Hepatocyte (in vitro differentiated cells): Measurements from ENCODE around the gene NOD2. TPM values are rescaled to one million over a fixed set of nuclear protein-coding genes. Genes with fewer than 3 reads are reported as not detected.

ENCODE experiments used
- DNase-seq: peaks from one replicate; pipeline ENCODE4 v3.0.0-alpha.2; 2016; ENCODE audit warnings: low spot score
- H2AFZ ChIP-seq: fragments of 200-600 bp; sonication (generic); 2 replicates; pipeline ENCODE4 v1.6.0; 2016; ENCODE audit warnings: antibody characterized with exemption, mild to moderate bottlenecking
- H3K27ac ChIP-seq: fragments of 200-600 bp; sonication (generic); 2 replicates; pipeline ENCODE4 v1.5.1; 2016; ENCODE audit warnings: mild to moderate bottlenecking
- H3K27me3 ChIP-seq: fragments of 200-600 bp; sonication (generic); 2 replicates; pipeline ENCODE4 v1.6.1; 2016
- H3K36me3 ChIP-seq: fragments of 200-600 bp; sonication (generic); replicated peaks from 2 replicates; pipeline ENCODE4 v1.5.1; 2016; ENCODE audit warnings: low read depth; ENCODE audit not compliant: insufficient read depth
- H3K4me1 ChIP-seq: fragments of 200-600 bp; sonication (generic); 2 replicates; pipeline ENCODE4 v1.5.1; 2016; ENCODE audit warnings: mild to moderate bottlenecking, moderate library complexity; ENCODE audit not compliant: insufficient read depth
- H3K4me2 ChIP-seq: fragments of 200-600 bp; sonication (generic); 2 replicates; pipeline ENCODE4 v1.6.0; 2016
- H3K4me3 ChIP-seq: fragments of 200-600 bp; sonication (generic); 2 replicates; pipeline ENCODE4 v1.5.1; 2016; ENCODE audit warnings: mild to moderate bottlenecking
- H3K79me2 ChIP-seq: fragments of 200-600 bp; sonication (generic); 2 replicates; pipeline ENCODE4 v1.6.0; 2017; ENCODE audit warnings: mild to moderate bottlenecking
- H3K9me2 ChIP-seq: fragments of 200-600 bp; sonication (generic); replicated peaks from 2 replicates; pipeline ENCODE4 v1.6.0; 2017; ENCODE audit warnings: mild to moderate bottlenecking; ENCODE audit not compliant: insufficient read depth
- H3K9me3 ChIP-seq: fragments of 200-600 bp; sonication (generic); 2 replicates; pipeline ENCODE4 v1.5.1; 2016; ENCODE audit warnings: low read depth, mild to moderate bottlenecking
- H4K20me1 ChIP-seq: fragments of 200-600 bp; sonication (generic); 2 replicates; pipeline ENCODE4 v1.6.0; 2016; ENCODE audit warnings: mild to moderate bottlenecking; ENCODE audit not compliant: insufficient read depth, poor library complexity, severe bottlenecking
- EZH2 ChIP-seq: fragments of 200-600 bp; sonication (generic); IDR thresholded peaks from 2 replicates; pipeline ENCODE4 v1.6.1; 2016; ENCODE audit warnings: antibody characterized with exemption, mild to moderate bottlenecking, borderline replicate concordance
- EZH2phosphoT487 ChIP-seq: fragments of 200-600 bp; sonication (generic); IDR thresholded peaks from one replicate; pipeline ENCODE4 v1.6.1; 2018; ENCODE audit warnings: antibody characterized with exemption, mild to moderate bottlenecking, low read depth, moderate library complexity; ENCODE audit not compliant: unreplicated experiment, severe bottlenecking
- WGBS: methylation state at CpG from one replicate; pipeline ENCODE4 v1.1.6; 2016; ENCODE audit warnings: low lambda C conversion rate; ENCODE audit errors: missing lambda C conversion rate; 5-methylcytosine and 5-hydroxymethylcytosine counted together
- polyA plus RNA-seq: library from polyadenylated mRNA; unstranded; fragments of >200 nt; fragmentation: Nextera tagmentation; extraction: Ambion mirVana; gene quantifications from 2 replicates; pipeline ENCODE4 v1.2.1, GENCODE V29; 2016
- total RNA-seq: library from RNA; depleted of rRNA; stranded (reverse); fragments of >200 nt; gene quantifications from 2 replicates; pipeline ENCODE4 v1.2.3, GENCODE V29; 2014
- TF ChIP-seq, protein P1 (sequence below): fragments of 200-600 bp; sonication (generic); IDR thresholded peaks from 2 replicates; pipeline ENCODE4 v1.5.1; 2016; ENCODE audit warnings: antibody characterized with exemption, mild to moderate bottlenecking; ENCODE audit not compliant: poor library complexity

NOD2 gene
- total and polyA plus RNA-seq, 2 experiments from 2014 or later: 0.13 TPM; not detected in 1

DNA sequence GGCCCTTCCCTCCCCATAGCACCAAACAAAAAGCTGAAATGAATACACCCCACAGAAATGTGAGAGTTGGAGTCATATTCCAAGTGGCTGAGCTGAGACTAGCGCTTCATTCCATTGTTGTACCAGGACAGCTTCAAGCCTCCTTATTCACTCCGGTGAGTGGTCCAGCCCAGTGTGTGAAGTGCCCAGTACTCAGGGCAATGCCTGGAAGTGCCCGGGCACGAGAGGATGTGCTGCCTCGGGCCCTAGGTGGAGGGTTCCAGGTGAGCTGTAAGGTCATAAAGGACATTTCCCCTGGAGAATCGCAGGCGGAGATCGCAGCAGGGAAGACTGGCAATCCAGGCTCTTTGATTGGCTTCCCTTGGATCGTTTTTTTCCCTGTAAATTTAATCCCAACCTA lies 43.0 kb downstream of the NOD2 start:
- H3K36me3 ChIP-seq: no peaks in the 10 kb centered on the region
- no peaks in the 10 kb centered on the region for H4K20me1 ChIP-seq
- H2AFZ ChIP-seq: no peak overlapping the region
- no peak overlapping the region for H3K4me3 ChIP-seq
- H3K4me1 ChIP-seq: no peaks in the 10 kb centered on the region
- no peaks in the 10 kb centered on the region for H3K79me2 ChIP-seq
- WGBS: 87% methylated on average over 9 of the region's 9 CpGs
- DNase-seq: no peak
- H3K27ac ChIP-seq: no peak overlapping the region
- H3K9me3 ChIP-seq: no peaks in the 10 kb centered on the region
- no peaks in the 10 kb centered on the region for H3K9me2 ChIP-seq
- no peaks in the 10 kb centered on the region for H3K27me3 ChIP-seq
- no peak for TF ChIP-seq EZH2phosphoT487
- TF ChIP-seq, protein P1, sequence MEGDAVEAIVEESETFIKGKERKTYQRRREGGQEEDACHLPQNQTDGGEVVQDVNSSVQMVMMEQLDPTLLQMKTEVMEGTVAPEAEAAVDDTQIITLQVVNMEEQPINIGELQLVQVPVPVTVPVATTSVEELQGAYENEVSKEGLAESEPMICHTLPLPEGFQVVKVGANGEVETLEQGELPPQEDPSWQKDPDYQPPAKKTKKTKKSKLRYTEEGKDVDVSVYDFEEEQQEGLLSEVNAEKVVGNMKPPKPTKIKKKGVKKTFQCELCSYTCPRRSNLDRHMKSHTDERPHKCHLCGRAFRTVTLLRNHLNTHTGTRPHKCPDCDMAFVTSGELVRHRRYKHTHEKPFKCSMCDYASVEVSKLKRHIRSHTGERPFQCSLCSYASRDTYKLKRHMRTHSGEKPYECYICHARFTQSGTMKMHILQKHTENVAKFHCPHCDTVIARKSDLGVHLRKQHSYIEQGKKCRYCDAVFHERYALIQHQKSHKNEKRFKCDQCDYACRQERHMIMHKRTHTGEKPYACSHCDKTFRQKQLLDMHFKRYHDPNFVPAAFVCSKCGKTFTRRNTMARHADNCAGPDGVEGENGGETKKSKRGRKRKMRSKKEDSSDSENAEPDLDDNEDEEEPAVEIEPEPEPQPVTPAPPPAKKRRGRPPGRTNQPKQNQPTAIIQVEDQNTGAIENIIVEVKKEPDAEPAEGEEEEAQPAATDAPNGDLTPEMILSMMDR: no peak
- no peak overlapping the region for H3K4me2 ChIP-seq

DNA sequence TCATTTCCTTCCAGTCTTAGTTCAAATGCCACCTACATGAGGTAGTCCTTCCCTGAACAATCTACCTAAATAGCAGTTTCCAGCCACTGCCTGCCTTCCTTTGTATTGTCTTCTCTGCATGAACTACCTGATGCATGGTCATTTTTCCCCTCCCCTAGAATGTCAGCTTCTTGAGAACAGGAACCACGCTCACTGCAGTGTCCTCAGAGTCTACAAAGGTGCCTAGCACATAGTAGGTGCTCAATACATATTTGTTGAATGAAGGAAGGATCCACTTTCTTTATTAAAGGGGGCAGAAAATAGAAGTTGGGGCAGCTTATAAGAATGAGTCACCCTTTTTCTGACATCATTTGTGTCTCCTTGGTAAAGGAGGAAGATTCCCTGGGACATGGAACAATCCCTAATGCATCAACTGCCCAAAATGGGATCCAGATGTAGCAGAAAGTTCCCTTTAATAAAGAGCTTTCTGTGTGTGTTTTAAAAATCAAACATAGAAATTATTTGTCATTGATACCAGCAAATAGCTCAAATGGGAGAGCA lies 44.1 kb downstream of the NOD2 start:
- Histone ChIP-seq H3K4me3 (no peak overlapping the region), H2AFZ (no peak overlapping the region), H3K79me2 (no peaks in the 10 kb centered on the region), H3K9me3 (no peaks in the 10 kb centered on the region), H3K27ac (no peak overlapping the region), H3K4me1 (no peaks in the 10 kb centered on the region), H3K4me2 (no peak overlapping the region), H3K27me3 (no peaks in the 10 kb centered on the region), H3K9me2 (no peaks in the 10 kb centered on the region), H3K36me3 (no peaks in the 10 kb centered on the region), H4K20me1 (no peaks in the 10 kb centered on the region)
- TF ChIP-seq, protein P1: no peak
- TF ChIP-seq EZH2 (no peak), EZH2phosphoT487 (no peak)
- 95% methylated on average over 1 of the region's 1 CpG for WGBS
- no peak for DNase-seq

DNA sequence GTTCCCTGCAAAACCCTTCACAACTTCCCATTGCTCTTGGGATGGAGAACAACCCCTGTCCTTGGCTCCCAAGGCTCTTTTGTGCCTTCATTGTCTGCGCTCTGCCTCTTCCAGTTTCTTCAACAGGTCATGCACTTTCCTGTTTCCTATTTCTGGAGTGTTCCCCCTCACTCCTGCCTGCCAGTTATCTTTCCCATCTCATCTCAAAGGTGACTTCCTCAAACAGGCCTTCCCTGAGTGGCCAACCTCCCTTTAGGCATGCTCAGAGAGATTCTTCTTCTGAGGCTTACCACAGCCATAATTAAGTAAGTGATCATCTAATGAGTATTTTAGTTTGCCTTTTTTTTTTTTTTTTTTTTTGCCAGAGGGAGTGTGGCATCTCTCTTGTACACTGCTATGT lies 45.6 kb downstream of the NOD2 start:
- Histone ChIP-seq H2AFZ (no peak overlapping the region), H3K4me1 (no peaks in the 10 kb centered on the region), H3K36me3 (no peaks in the 10 kb centered on the region), H3K9me2 (no peaks in the 10 kb centered on the region), H3K4me3 (no peak overlapping the region), H3K27me3 (no peaks in the 10 kb centered on the region), H3K79me2 (no peaks in the 10 kb centered on the region), H3K9me3 (no peaks in the 10 kb centered on the region), H3K27ac (no peak overlapping the region), H4K20me1 (no peaks in the 10 kb centered on the region), H3K4me2 (no peak overlapping the region)
- DNase-seq: no peak
- 100% methylated on average over 1 of the region's 1 CpG for WGBS
- TF ChIP-seq EZH2: no peak
- TF ChIP-seq EZH2phosphoT487: no peak
- TF ChIP-seq, protein P1: no peak

DNA sequence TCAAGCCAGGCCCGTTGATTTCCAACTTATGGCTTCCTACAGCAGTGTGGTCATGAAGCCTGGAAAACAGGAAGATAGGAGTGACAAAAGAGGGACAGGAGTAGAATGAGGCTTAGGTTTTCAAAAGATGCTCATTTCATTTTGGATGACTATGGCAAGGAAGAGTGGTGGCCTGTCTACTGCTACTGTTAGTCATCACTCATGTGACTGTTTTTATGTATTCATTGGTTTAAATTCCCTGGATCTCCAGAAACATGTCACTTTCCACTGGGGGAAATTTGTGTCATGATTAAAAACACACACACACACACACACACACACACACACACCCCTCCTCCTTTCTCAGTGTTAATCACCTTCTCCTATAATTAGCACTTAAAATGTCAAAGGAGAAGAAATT lies 47.3 kb downstream of the NOD2 start:
- DNase-seq: no peak

More for the DNA sequence above, 47.3 kb downstream of the NOD2 start:
- no peaks in the 10 kb centered on the region for H3K36me3 ChIP-seq
- H2AFZ ChIP-seq: no peak overlapping the region
- WGBS: 80% methylated on average over 1 of the region's 1 CpG
- H3K9me3 ChIP-seq: no peaks in the 10 kb centered on the region
- no peaks in the 10 kb centered on the region for H4K20me1 ChIP-seq
- no peaks in the 10 kb centered on the region for H3K27me3 ChIP-seq
- no peaks in the 10 kb centered on the region for H3K9me2 ChIP-seq
- no peak overlapping the region for H3K4me3 ChIP-seq
- no peak overlapping the region for H3K4me2 ChIP-seq
- H3K4me1 ChIP-seq: no peaks in the 10 kb centered on the region
- H3K27ac ChIP-seq: no peak overlapping the region
- no peaks in the 10 kb centered on the region for H3K79me2 ChIP-seq
- TF ChIP-seq EZH2phosphoT487 (no peak), EZH2 (no peak)
- TF ChIP-seq, protein P1: no peak
